Measurements from ENCODE around the gene CHRD. TPM values are rescaled to one million over a fixed set of nuclear protein-coding genes. Genes with fewer than 3 reads are reported as not detected.

Gene CHRD
- polyA plus RNA-seq, 1 donor, result 19.2 TPM

DNA sequence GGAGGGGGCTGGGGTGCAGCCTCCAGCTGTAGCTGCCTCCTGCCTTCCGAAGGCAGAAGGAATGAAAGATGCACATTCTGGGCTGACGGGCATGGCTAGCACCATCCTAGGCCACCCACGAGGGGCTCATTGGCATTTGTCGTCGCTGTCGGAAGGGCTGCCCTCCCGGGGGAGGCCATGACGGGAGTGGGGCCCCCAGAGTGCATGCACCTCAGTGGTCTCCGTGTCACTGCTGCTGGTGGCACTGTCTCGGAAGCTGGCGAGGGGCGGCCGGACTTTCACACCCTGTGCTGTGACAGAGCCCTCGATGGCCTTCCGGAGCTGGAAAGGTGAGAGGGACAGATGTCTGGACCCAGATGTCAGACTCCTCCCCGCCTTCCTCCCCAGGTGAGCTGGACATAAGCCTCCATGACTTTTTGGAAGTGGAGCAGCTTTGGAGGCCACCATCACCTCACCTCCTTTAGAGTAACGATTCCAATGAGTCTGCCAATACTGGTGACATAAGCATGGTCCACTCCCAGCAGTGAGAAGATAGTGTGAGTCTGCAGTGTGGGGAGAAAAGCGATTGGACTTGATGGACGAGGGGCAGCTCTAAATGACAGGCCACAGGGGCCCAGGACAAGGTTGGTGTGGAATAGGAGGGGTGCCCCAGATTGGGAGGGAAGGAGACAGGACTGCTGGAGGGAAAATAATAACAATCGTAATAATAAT is 33.2 kb upstream of the CHRD start:
- DNase-seq (ENCODE audit: low read depth), result no peak

DNA sequence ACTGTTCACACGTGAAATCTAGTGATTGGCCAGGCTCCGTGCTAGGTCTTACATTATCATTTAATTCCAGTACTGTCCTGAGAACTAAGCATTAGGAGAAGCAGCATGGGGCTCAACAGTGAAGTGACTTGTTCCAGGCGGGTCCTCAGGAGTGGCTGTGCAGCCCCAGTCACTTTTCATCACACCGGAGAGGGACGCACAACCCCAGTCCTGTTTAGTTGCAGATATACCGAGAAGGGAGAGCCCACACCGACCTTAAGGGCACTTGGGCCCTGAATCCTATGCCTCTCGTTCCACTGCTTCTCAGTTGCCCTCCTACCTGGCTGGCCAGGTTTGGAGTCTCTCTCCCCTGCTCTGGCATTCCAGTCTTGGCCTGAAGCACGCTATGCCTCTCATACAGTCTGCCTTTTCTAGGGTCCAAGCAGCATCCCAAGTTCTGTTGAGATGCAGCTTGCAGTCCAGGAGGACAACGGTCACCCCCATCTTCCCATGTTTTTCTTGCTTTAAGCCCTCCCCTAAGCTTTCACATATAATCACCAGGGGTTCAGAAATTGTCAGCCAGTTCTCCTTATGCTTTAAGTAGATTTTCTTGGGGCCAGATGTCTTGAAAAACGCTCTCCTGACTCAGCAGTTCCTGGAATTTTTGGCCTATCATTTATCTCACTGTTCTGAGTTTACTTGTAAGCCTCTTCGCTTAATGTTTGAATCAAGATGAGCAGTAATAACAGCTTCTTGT is 32.4 kb upstream of the CHRD start:
- DNase-seq (ENCODE audit: low read depth), result no peak

- DNase-seq (ENCODE audit: low read depth), result no peak
Observed at GRCh38 chr3:184348057-184348382, 31.8 kb upstream of the CHRD start.

- DNase-seq (ENCODE audit: low read depth), result no peak
Observed at GRCh38 chr3:184349563-184350470, 30.0 kb upstream of the CHRD start.

- DNase-seq (ENCODE audit: low read depth), result no peak
Observed at GRCh38 chr3:184350618-184351017, 29.2 kb upstream of the CHRD start.

DNA sequence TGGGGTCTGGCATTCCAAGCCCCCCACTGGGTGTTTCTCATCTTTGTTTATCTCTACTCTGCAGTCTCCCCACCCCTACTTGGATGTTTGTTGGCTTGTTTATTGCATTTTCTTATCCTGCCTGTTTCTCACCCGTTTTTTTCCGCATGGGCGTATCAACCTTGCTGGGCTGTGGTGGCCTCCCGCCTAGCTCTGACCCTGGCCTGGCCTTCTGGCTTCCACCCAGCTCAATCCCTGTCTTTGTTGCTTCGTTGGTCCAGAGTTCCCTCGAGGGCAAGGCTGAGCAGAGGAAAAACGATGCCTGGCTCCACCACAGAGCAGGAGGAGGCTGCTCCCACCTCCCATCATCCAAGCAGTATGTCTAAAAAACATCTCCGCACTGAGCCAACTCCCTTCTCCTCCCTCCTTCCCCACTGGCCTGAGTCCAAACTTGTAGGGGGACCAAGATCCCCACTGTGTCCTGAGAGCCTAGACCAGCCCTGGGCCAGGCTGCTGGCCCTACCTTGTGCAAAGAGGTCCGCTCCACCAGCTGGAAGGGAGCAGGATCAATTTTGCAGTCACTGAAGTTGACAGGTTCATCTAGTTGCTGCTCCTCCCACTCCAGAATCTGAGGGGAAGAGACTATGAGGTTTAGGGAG is 28.2 kb upstream of the CHRD start:
- no peak for DNase-seq (ENCODE audit: low read depth)

DNA sequence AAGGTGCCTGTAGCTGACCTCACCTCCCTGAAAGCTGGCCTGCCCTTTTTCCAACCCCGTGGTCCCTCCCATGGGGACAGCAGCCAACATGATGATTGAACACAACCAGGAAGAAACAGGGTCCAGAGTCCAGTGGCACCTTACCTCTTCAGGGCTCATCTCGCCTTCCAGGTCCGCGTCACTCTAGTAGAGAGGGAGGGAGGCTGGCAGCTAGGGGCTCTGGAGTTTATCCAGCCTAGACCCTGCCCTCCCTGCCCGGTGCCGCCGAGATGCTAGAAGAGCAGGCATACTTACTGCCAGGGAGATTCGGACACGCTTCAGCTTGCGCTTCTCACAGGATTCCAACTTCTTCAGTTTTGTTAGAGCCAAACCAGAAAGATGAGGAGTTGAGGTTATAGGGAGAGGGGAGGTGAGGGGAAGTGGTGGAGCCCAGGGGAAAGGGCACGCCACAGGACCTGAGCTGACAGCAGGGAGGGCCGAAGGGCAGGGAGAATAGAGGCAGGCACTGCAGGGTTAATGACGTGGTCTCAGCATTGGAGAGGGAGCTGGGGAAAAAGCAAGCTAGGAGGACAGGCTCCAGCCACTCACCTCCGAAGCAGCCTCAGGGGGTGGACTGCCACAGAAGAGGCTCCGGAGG is 27.6 kb upstream of the CHRD start:
- no peak for DNase-seq (ENCODE audit: low read depth)

- no peak for DNase-seq (ENCODE audit: low read depth)
Observed at GRCh38 chr3:184352897-184353545, 26.8 kb upstream of the CHRD start.

GRCh38 chr3:184353546-184353941 is 26.3 kb upstream of the CHRD start:
- DNase-seq (ENCODE audit: low read depth), result no peak

GRCh38 chr3:184354121-184354728 is 25.6 kb upstream of the CHRD start:
- no peak for DNase-seq (ENCODE audit: low read depth)

DNA sequence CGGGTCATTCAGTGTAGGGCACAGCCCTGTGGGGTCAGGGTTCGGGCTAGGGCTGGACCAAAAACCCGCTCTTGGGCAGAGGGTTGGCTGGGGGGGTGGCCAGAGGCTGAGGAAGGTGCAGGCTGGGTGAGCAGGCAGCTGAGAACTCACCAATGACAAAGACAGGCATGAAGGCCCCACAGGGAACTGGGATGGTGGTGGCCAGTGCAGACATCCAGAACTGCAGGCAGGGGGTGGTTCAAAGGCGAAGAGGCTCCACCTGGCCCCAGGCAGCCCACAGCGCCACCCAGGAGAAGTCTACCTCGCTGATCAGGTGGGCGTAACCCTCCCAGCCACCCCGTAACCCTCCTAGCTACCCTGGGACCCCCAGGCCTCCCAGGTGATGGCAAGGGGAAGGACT is 25.1 kb upstream of the CHRD start:
- no peak for DNase-seq (ENCODE audit: low read depth)

DNA sequence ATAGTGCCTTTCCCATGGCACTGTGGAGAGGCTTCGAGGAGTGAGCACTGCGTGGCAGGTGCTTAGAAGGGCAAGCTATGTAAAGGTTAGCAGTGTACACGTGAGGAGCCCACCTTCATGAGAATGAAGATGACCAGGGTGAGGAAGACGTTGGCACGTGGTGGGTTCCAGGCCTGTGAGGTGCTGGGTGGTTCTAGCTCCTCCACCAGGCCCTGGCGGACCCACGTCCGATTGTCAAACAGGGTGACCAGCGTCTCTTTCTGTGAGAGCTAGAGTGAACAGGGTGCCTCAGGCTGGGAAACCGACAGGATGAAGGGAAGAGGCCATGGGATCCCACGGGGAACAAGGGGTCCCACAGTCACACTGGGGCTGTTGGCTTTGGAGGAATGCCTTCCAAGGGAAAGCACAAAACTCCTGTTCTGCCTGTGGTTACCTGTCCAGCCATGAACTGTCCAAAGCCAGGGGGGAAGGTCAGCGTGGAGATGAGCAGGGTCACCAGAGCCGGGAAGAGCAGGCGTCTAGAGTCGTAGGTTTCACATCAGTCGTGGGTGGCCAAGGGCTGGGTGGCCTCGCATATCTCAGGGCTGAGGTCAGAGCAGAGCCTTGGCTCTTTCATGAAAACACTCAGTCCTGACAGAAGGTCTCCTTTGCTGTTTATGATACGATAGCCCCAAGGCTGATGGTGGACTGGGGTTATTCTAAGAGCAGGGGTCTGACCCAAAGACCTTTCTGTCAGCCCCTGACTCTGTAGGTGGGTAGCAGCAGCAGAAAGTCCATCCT is 24.4 kb upstream of the CHRD start:
- no peak for DNase-seq (ENCODE audit: low read depth)

DNA sequence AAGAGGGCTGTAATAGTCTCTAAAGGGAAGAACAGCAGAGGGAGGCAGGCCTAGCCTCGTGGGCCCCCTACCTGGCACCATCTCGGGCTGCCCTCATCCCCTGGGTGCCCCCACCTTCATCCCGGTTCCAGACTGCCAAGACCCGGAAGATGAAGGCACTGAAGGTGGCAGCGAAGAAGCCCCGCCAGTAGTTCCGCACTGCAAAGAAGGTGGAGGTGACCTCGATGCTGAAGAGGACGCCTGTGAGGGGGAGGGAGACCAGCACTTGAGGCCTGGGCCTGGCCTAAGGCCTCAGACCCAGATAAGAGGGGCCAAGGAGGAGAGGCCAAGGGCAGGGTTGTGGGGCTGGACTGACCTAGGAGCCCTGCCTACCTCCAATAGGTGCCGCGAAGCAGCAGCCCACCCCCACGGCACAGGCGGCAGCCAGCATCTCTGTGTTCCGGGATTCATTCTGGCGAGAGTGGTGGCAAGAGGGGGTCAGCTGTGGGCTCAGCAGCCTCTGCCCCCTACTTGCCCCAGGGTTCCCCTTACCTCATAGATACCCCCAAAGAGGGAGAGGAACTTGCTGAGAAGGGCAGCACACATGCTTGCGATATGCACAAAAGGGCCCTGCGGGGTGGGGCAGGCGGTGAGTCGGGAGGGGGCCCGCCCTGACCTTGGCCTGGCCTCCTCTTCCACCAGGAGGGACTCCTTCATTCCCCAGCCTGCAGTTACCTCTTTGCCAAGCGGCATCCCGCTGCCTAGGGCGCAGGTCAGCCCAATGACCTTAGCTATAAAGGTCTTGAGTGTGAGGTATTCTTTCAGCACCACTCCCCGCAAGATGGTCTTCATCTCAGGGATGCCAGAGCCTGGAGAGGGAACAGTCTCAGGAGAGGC is 22.4 kb upstream of the CHRD start:
- DNase-seq (ENCODE audit: low read depth), result no peak

DNA sequence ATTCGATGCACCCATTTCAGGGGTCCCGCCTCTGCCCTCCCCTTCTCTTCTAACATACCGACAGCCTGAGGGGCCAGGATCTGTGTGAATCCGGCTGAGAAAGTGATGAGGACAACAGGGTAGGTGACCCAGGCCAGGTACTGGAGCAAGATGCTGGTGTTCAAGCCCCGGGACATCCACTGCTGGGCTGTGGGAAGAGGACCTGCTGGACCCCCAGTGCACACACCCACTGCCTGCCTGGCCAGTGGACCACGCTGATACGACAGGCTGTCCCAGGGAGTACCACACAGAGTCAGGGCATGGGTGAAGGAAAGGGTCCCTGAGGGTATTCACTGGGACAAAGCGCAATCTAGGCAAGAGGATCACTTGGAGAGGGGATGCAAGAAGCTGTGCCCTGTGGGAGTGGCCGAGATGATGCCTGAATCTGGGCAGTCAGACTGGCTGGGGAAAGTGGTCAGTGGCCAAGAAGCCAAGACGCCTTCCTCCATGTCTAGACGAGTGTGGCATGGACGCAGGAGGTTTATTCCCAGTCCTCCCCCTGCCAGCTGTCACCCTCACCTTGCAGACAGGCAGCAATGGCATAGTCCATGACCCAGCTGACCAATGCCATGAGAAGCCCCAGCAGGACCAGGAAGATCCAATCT is 21.6 kb upstream of the CHRD start:
- DNase-seq (ENCODE audit: low read depth), result no peak

DNA sequence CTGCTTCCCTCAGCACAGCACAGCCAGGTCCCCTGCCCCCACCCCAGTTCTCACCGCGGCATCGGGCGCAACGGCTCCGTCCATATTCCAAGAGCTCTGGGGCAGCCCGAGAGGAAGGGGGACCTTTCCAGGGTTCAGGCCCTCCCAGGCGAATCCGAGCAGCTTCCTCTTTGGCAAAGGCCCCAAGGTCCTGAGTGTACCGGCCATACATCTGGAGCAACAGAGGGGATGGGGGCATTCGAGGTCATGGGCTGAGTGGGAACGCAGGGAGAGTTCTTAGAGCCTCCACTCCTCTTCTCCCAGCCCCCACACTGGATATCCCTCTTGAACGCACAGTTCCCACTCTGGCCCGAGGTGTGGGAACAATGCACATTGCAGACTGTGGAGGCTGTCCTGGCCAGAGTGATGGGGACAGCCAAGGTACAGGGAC is 20.9 kb upstream of the CHRD start:
- no peak for DNase-seq (ENCODE audit: low read depth)

- no peak for DNase-seq (ENCODE audit: low read depth)
Observed at GRCh38 chr3:184359610-184360009, 20.2 kb upstream of the CHRD start.

DNA sequence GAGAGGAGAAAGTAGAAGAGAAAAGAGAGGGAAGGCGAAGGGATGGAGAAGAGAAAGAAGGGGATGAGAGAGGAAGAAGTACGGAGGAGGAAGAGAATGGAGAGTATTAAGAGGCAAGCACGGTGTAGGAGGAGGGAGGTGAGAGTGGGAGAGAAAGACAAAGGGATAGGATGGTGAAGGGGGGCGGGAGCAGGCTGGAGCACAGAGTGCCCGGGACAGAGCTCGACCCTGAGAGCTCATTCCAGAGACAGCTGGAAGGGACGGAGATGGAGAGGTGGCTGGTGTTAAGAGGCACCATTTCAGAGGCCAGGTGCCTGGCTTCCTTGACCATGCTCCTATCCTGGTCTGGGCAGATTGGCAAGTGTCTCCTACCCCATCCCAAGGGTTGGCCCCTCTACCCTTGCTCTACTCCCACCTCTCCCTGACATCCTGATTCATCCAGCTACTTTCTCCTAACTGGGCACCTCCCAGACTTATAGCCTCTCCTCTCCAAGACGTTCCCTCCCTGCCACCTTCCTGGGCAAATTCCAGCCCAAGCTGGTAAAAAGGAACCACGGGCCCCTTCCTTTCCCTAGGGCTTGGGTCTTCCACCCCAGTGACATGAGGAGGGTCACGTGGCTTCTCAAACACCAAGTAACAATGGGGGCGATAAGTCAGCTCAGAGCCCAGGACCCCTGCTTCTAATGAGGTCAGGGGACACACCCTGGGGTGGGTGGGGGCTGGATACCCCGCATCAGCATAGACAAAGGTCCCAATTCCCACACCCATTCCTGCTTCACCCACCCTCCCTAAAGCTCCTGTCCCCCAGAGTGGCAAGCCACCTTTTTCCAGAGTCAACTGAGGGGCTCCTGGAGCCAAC is 19.6 kb upstream of the CHRD start:
- no peak for DNase-seq (ENCODE audit: low read depth)

Measured in forelimb muscle (tissue), 1 donor.